HG02852 (cell line): ENCODE results near the gene EXOC4.

ENCODE experiments used
- ATAC-seq: cut with Tn5 transposase; IDR thresholded peaks from one replicate; pipeline ENCODE4 v1.9.1; 2021; ENCODE audit warnings: mild to moderate bottlenecking, moderate library complexity; ENCODE audit not compliant: unreplicated experiment

Gene EXOC4

GRCh38 chr7:133693281-133693680, 440.4 kb downstream of the EXOC4 start:
- ATAC-seq = no peak

- no peak for ATAC-seq
These were observed 443.2 kb downstream of the EXOC4 start for GRCh38 chr7:133696056-133696455.

GRCh38 chr7:133697585-133697984, 444.7 kb downstream of the EXOC4 start:
- ATAC-seq = no peak

- no peak for ATAC-seq
These were observed 445.2 kb downstream of the EXOC4 start for GRCh38 chr7:133698127-133698526.

GRCh38 chr7:133699386-133699785, 446.5 kb downstream of the EXOC4 start:
- no peak for ATAC-seq

GRCh38 chr7:133702078-133702477, 449.2 kb downstream of the EXOC4 start:
- no peak for ATAC-seq

- ATAC-seq = no peak
These were observed 450.1 kb downstream of the EXOC4 start for GRCh38 chr7:133702960-133703359.

GRCh38 chr7:133703547-133703946, 450.7 kb downstream of the EXOC4 start:
- no peak for ATAC-seq

- no peak for ATAC-seq
These were observed 451.6 kb downstream of the EXOC4 start for GRCh38 chr7:133704453-133704852.

- ATAC-seq = no peak
These were observed 452.7 kb downstream of the EXOC4 start for GRCh38 chr7:133705596-133705995.

GRCh38 chr7:133706016-133706415, 453.1 kb downstream of the EXOC4 start:
- ATAC-seq = no peak

- no peak for ATAC-seq
These were observed 456.4 kb downstream of the EXOC4 start for GRCh38 chr7:133709036-133709880.

- ATAC-seq = no peak
These were observed 459.7 kb downstream of the EXOC4 start for GRCh38 chr7:133712544-133712943.

GRCh38 chr7:133714654-133715053, 461.8 kb downstream of the EXOC4 start:
- no peak for ATAC-seq

- no peak for ATAC-seq
These were observed 465.3 kb downstream of the EXOC4 start for GRCh38 chr7:133718131-133718530.

GRCh38 chr7:133723044-133723443, 470.2 kb downstream of the EXOC4 start:
- no peak for ATAC-seq

GRCh38 chr7:133724148-133724547, 471.3 kb downstream of the EXOC4 start:
- no peak for ATAC-seq

GRCh38 chr7:133724694-133725093, 471.8 kb downstream of the EXOC4 start:
- ATAC-seq = no peak

- no peak for ATAC-seq
These were observed 474.8 kb downstream of the EXOC4 start for GRCh38 chr7:133727476-133728214.

GRCh38 chr7:133730360-133730759, 477.5 kb downstream of the EXOC4 start:
- no peak for ATAC-seq

GRCh38 chr7:133733401-133733800, 480.5 kb downstream of the EXOC4 start:
- no peak for ATAC-seq

GRCh38 chr7:133735222-133735621, 482.3 kb downstream of the EXOC4 start:
- no peak for ATAC-seq
